ENCODE measurements around the gene AVEN. TPM values are rescaled to one million over a fixed set of nuclear protein-coding genes. Genes with fewer than 3 reads are reported as not detected.

The AVEN gene
- total RNA-seq, 2 experiments from 2014 or later, result 6.3 to 13.5 TPM

DNA sequence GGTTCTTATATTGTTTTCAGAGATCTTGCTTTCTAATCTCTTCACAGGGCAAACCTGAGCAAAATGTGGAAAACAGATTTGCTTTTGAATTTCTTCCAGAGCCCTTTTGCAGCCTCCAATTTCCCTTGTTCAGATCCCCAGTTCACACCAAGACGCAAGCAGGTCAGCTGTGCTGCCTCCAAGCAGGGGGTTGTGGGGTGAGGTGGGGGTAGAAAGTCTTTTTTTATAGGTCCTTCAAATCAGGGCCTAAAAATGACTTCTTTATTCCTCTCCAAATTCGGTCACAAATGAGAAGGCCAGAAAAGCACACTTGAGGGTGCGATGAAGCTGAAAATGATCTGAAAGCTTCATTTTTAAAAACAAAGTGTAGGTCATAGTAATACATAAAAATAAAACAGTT lies 26.3 kb upstream of the AVEN start:
- ChIA-PET POLR2A (no interaction called here), CTCF (ENCODE audit: unreplicated experiment) (no interaction called here)
- Histone ChIP-seq H3K27ac (ENCODE audit: low read depth, low read length, poor library complexity, severe bottlenecking) (no peak overlapping the region), H4K20me1 (ENCODE audit: insufficient read depth, low read length) (no peaks in the 10 kb centered on the region), H3K79me2 (ENCODE audit: insufficient read depth, low read depth, low read length) (no peaks in the 10 kb centered on the region), H2AFZ (ENCODE audit: low read length) (no peak overlapping the region), H3K4me1 (ENCODE audit: insufficient read depth, low read length, poor library complexity, severe bottlenecking) (no peaks in the 10 kb centered on the region), H3K4me3 (ENCODE audit: low read depth, low read length, poor library complexity, severe bottlenecking) (no peak overlapping the region), H3K9me2 (ENCODE audit: insufficient read depth, low read length) (no peaks in the 10 kb centered on the region), H3K36me3 (ENCODE audit: insufficient read depth, low read length) (no peaks in the 10 kb centered on the region), H3K4me2 (ENCODE audit: low read length) (no peak overlapping the region), H3K9me3 (ENCODE audit: low read length) (no peaks in the 10 kb centered on the region)
- BruUV-seq (replicated peaks), result no TSS peak
- TF ChIP-seq EZH2phosphoT487 (IDR thresholded peaks at IDR 0.05; ENCODE audit: borderline replicate concordance, low read depth, low read length), result no peak
- TF ChIP-seq, protein P1, sequence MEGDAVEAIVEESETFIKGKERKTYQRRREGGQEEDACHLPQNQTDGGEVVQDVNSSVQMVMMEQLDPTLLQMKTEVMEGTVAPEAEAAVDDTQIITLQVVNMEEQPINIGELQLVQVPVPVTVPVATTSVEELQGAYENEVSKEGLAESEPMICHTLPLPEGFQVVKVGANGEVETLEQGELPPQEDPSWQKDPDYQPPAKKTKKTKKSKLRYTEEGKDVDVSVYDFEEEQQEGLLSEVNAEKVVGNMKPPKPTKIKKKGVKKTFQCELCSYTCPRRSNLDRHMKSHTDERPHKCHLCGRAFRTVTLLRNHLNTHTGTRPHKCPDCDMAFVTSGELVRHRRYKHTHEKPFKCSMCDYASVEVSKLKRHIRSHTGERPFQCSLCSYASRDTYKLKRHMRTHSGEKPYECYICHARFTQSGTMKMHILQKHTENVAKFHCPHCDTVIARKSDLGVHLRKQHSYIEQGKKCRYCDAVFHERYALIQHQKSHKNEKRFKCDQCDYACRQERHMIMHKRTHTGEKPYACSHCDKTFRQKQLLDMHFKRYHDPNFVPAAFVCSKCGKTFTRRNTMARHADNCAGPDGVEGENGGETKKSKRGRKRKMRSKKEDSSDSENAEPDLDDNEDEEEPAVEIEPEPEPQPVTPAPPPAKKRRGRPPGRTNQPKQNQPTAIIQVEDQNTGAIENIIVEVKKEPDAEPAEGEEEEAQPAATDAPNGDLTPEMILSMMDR (conservative IDR thresholded peaks at IDR 0.05; ENCODE audit: low read length), result no peak
- DNase-seq (ENCODE audit: low spot score), result no peak
- intact Hi-C loops (cut with micrococcal nuclease; ENCODE audit: unreplicated experiment), result no loop called here

DNA sequence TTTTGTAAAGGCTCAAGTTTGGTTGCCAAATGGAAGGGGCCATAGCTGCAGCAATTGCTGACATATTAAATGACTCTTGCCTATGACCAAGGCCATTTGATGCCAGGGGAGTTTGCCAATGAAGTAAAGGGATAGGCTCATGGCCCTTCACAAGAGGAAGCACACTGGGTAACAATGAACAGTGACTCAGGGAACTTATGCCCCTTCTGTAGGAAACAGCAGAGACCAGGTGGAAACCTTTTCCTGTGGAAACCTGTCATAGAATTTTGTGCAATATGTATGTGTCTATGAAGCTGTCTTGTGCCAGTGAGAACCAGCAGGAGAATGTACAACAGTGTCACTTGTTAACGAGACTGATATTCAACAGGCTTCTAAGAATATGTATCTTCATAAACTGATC lies 25.4 kb upstream of the AVEN start:
- CTCF ChIA-PET (ENCODE audit: unreplicated experiment), result no interaction called here

DNA sequence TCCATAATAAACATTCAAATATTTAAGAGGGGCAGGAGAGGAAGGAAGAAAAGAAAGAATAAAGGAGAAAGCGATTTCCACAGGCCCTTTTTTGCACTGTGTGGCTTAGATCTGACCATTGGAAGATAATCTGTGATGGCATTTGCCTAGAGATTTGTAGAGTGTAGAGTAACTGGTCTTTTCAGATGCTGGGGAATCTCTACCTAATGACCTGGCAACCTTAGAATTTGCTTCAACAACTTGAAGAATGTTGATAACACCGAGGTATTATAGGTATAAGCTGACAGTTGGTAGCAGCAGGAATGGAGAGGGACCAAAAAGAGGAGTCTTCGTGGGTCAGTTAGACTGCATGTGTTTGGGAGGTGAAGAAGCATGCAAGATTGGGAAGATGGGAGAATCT lies 20.9 kb upstream of the AVEN start:
- Histone ChIP-seq H3K9me2 (ENCODE audit: insufficient read depth, low read length) (no peaks in the 10 kb centered on the region), H3K4me3 (ENCODE audit: low read depth, low read length, poor library complexity, severe bottlenecking) (no peak overlapping the region), H4K20me1 (ENCODE audit: insufficient read depth, low read length) (no peaks in the 10 kb centered on the region), H3K79me2 (ENCODE audit: insufficient read depth, low read depth, low read length) (no peaks in the 10 kb centered on the region), H3K4me2 (ENCODE audit: low read length) (no peak overlapping the region), H3K27ac (ENCODE audit: low read depth, low read length, poor library complexity, severe bottlenecking) (no peak overlapping the region), H3K4me1 (ENCODE audit: insufficient read depth, low read length, poor library complexity, severe bottlenecking) (no peaks in the 10 kb centered on the region), H3K36me3 (ENCODE audit: insufficient read depth, low read length) (no peaks in the 10 kb centered on the region), H2AFZ (ENCODE audit: low read length) (no peak overlapping the region), H3K9me3 (ENCODE audit: low read length) (no peaks in the 10 kb centered on the region)
- BruUV-seq (replicated peaks), result no TSS peak
- no peak for DNase-seq (ENCODE audit: low spot score)
- ChIA-PET CTCF (ENCODE audit: unreplicated experiment) (no interaction called here), POLR2A (interaction anchor here (0.6 to 0.7 kb wide), 3 partner anchors 18 to 571 kb away, joined by 3 read pairs; no protein-coding TSS in a partner anchor)
- intact Hi-C loops (cut with micrococcal nuclease; ENCODE audit: unreplicated experiment), result no loop called here
- TF ChIP-seq EZH2phosphoT487 (IDR thresholded peaks at IDR 0.05; ENCODE audit: borderline replicate concordance, low read depth, low read length), result no peak
- TF ChIP-seq, protein P1 (conservative IDR thresholded peaks at IDR 0.05; ENCODE audit: low read length), result no peak

More for the DNA sequence above, 25.4 kb upstream of the AVEN start:
- no peak for DNase-seq (ENCODE audit: low spot score)
- H3K4me1 ChIP-seq (ENCODE audit: insufficient read depth, low read length, poor library complexity, severe bottlenecking), result no peaks in the 10 kb centered on the region
- no peaks in the 10 kb centered on the region for H4K20me1 ChIP-seq (ENCODE audit: insufficient read depth, low read length)
- BruUV-seq (replicated peaks), result no TSS peak
- H3K27ac ChIP-seq (ENCODE audit: low read depth, low read length, poor library complexity, severe bottlenecking), result no peak overlapping the region
- intact Hi-C loops (cut with micrococcal nuclease; ENCODE audit: unreplicated experiment), result no loop called here
- no peak overlapping the region for H3K4me2 ChIP-seq (ENCODE audit: low read length)
- TF ChIP-seq, protein P1 (conservative IDR thresholded peaks at IDR 0.05; ENCODE audit: low read length), result no peak
- no peak for TF ChIP-seq EZH2phosphoT487 (IDR thresholded peaks at IDR 0.05; ENCODE audit: borderline replicate concordance, low read depth, low read length)
- H3K36me3 ChIP-seq (ENCODE audit: insufficient read depth, low read length), result no peaks in the 10 kb centered on the region
- POLR2A ChIA-PET, result interaction anchor here (0.6 kb wide), 1 partner anchor 29 kb away, joined by 3 read pairs; no protein-coding TSS in a partner anchor
- H3K79me2 ChIP-seq (ENCODE audit: insufficient read depth, low read depth, low read length), result no peaks in the 10 kb centered on the region
- no peaks in the 10 kb centered on the region for H3K9me2 ChIP-seq (ENCODE audit: insufficient read depth, low read length)
- no peaks in the 10 kb centered on the region for H3K9me3 ChIP-seq (ENCODE audit: low read length)
- H3K4me3 ChIP-seq (ENCODE audit: low read depth, low read length, poor library complexity, severe bottlenecking), result no peak overlapping the region
- no peak overlapping the region for H2AFZ ChIP-seq (ENCODE audit: low read length)
